HEK293T (cell line): ENCODE measurements around the gene LYSMD4.

ENCODE experiments used
- CTCF ChIA-PET: fragments of 350-600 bp; formaldehyde crosslinking; extraction: SDS; loops from one replicate; lab custom pipeline; 2021; ENCODE audit warnings: antibody characterized with exemption, inconsistent platforms; lab: Yijun Ruan, JAX
- POLR2A ChIA-PET: fragments of 350-600 bp; formaldehyde crosslinking; extraction: SDS; loops from one replicate; lab custom pipeline; 2020; ENCODE audit warnings: antibody characterized with exemption, inconsistent platforms; lab: Yijun Ruan, JAX
- DNase-seq: peaks from one replicate; pipeline ENCODE4 v3.0.0; 2012; ENCODE audit warnings: mixed read lengths; ENCODE audit errors: extremely low spot score
- FOXM1 ChIP-seq: fragments of 450-650 bp; IDR thresholded peaks from 2 replicates; pipeline ENCODE4 v1.6.1; 2017; ENCODE audit warnings: mild to moderate bottlenecking, borderline replicate concordance
- SP1 ChIP-seq: fragments of 450-650 bp; IDR thresholded peaks from 2 replicates; pipeline ENCODE4 v1.6.1; 2017
- ZNF384 ChIP-seq: fragments of 450-650 bp; IDR thresholded peaks from 2 replicates; pipeline ENCODE4 v1.6.1; 2016

LYSMD4 gene

GRCh38 chr15:99677540-99678134, 55.6 kb downstream of the LYSMD4 start:
- ChIA-PET POLR2A (no interaction called here), CTCF (no interaction called here)
- DNase-seq: no peak
- TF ChIP-seq ZNF384: no peak
- TF ChIP-seq FOXM1: no peak
- no peak for TF ChIP-seq SP1
